IMR-90 (cell line): ENCODE results near the gene NLRX1. TPM values are rescaled to one million over a fixed set of nuclear protein-coding genes. Genes with fewer than 3 reads are reported as not detected.

Experiments used
- ATAC-seq: fragments of 200-7000 bp; cut with Tn5 transposase; 2 replicates; pipeline ENCODE4 v1.9.1; 2020; ENCODE audit warnings: low read depth, mild to moderate bottlenecking, moderate library complexity
- Bru-seq: library from RNA; stranded (reverse); fragments of 400-500 nt; gene quantifications from one replicate; lab custom pipeline; 2021; lab: Mats Ljungman, UMichigan
- BruChase-seq, 2 experiments: library from RNA; stranded (reverse); fragments of 400-500 nt; gene quantifications; one replicate each; lab custom pipeline; 2021; lab: Mats Ljungman, UMichigan
- BruUV-seq: library from RNA; stranded (reverse); fragments of 400-500 nt; replicated peaks from 2 replicates; lab custom pipeline; 2021; lab: Mats Ljungman, UMichigan
- CTCF ChIA-PET: fragments of 300-600 bp; formaldehyde crosslinking; extraction: SDS; loops from one replicate; lab custom pipeline; 2021; ENCODE audit warnings: antibody characterized with exemption; lab: Yijun Ruan, JAX
- POLR2A ChIA-PET: fragments of 300-600 bp; sonication (Branson Sonifier 250); formaldehyde crosslinking; loops from one replicate; lab custom pipeline; 2022; ENCODE audit warnings: antibody characterized with exemption; ENCODE audit not compliant: unreplicated experiment; lab: Charles Lee
- DNase-seq: peaks from one replicate; pipeline ENCODE4 v3.0.0; 2013
- H2AFZ ChIP-seq: replicated peaks from 2 replicates; pipeline ENCODE3; 2013; ENCODE audit warnings: low read length, mild to moderate bottlenecking; ENCODE audit not compliant: poor library complexity
- H2AK5ac ChIP-seq: 2 replicates; pipeline ENCODE4 v1.6.1; 2013; ENCODE audit warnings: low read depth, low read length, inconsistent platforms
- H2AK9ac ChIP-seq: replicated peaks from 2 replicates; pipeline ENCODE3; 2013; ENCODE audit warnings: mild to moderate bottlenecking, low read depth, low read length, moderate library complexity; ENCODE audit not compliant: poor library complexity
- H2BK120ac ChIP-seq: 2 replicates; pipeline ENCODE4 v1.6.1; 2013; ENCODE audit warnings: low read depth, low read length, inconsistent platforms
- H2BK15ac ChIP-seq: 3 replicates; pipeline ENCODE4 v1.6.1; 2013; ENCODE audit warnings: low read depth, low read length, inconsistent platforms
- H2BK20ac ChIP-seq: 2 replicates; pipeline ENCODE4 v1.6.1; 2013; ENCODE audit warnings: low read depth, mild to moderate bottlenecking, inconsistent platforms, low read length, moderate library complexity
- H2BK5ac ChIP-seq: 2 replicates; pipeline ENCODE4 v1.6.1; 2013; ENCODE audit warnings: mild to moderate bottlenecking, low read depth, low read length, inconsistent platforms; ENCODE audit not compliant: poor library complexity, severe bottlenecking
- H3K14ac ChIP-seq: replicated peaks from 2 replicates; pipeline ENCODE4 v1.6.1; 2013; ENCODE audit warnings: low read depth, low read length, inconsistent platforms
- H3K18ac ChIP-seq: 2 replicates; pipeline ENCODE4 v1.6.1; 2013; ENCODE audit warnings: low read depth, low read length, control low read depth
- H3K23ac ChIP-seq: 2 replicates; pipeline ENCODE4 v1.6.1; 2013; ENCODE audit warnings: low read depth, low read length, inconsistent platforms
- H3K27ac ChIP-seq: 2 replicates; pipeline ENCODE4 v1.5.1; 2013; ENCODE audit warnings: mild to moderate bottlenecking, control low read depth, low read length; ENCODE audit not compliant: insufficient read depth
- H3K27me3 ChIP-seq: 2 replicates; pipeline ENCODE4 v1.6.1; 2013; ENCODE audit warnings: low read length; ENCODE audit not compliant: control insufficient read depth, insufficient read depth
- H3K36me3 ChIP-seq: 2 replicates; pipeline ENCODE4 v1.6.1; 2013; ENCODE audit warnings: low read length, mixed read lengths; ENCODE audit not compliant: control insufficient read depth, insufficient read depth
- H3K4ac ChIP-seq: 2 replicates; pipeline ENCODE4 v1.6.1; 2013; ENCODE audit warnings: low read depth, low read length, inconsistent platforms
- H3K4me1 ChIP-seq: 2 replicates; pipeline ENCODE4 v1.6.1; 2013; ENCODE audit warnings: low read length, mixed read lengths; ENCODE audit not compliant: control insufficient read depth, insufficient read depth
- H3K4me2 ChIP-seq: 2 replicates; pipeline ENCODE4 v1.6.1; 2013; ENCODE audit warnings: low read depth, mild to moderate bottlenecking, control low read depth, low read length, moderate library complexity
- H3K4me3 ChIP-seq: 2 replicates; pipeline ENCODE4 v1.5.1; 2013; ENCODE audit warnings: low read depth, mild to moderate bottlenecking, control low read depth, low read length, moderate library complexity; ENCODE audit not compliant: insufficient read depth
- H3K56ac ChIP-seq: 2 replicates; pipeline ENCODE4 v1.6.1; 2013; ENCODE audit warnings: low read length, inconsistent platforms; ENCODE audit not compliant: insufficient read depth; ENCODE audit errors: extremely low read depth
- H3K79me1 ChIP-seq, 2 experiments: 2 replicates each; pipeline ENCODE4 v1.6.1; 2013; ENCODE audit warnings: low read length in 2 of 2, inconsistent platforms in 1 of 2, low read depth in 1 of 2
- H3K9ac ChIP-seq: 2 replicates; pipeline ENCODE4 v1.6.1; 2013; ENCODE audit warnings: low read depth, low read length, control low read depth
- H3K9me1 ChIP-seq: 2 replicates; pipeline ENCODE4 v1.6.1; 2013; ENCODE audit warnings: low read length, inconsistent platforms; ENCODE audit not compliant: insufficient read depth
- H3K9me3 ChIP-seq: 2 replicates; pipeline ENCODE4 v1.6.1; 2013; ENCODE audit warnings: low read length; ENCODE audit not compliant: control insufficient read depth, insufficient read depth
- H4K20me1 ChIP-seq: 2 replicates; pipeline ENCODE4 v1.6.1; 2013; ENCODE audit warnings: low read length, inconsistent platforms; ENCODE audit not compliant: insufficient read depth
- H4K5ac ChIP-seq: 2 replicates; pipeline ENCODE4 v1.6.1; 2013; ENCODE audit warnings: mild to moderate bottlenecking, low read depth, low read length, control low read depth
- H4K8ac ChIP-seq, 2 experiments: 2 replicates each; pipeline ENCODE4 v1.6.1; 2013; ENCODE audit warnings: low read depth in 2 of 2, low read length in 2 of 2, control low read depth in 1 of 2, inconsistent platforms in 1 of 2
- H4K91ac ChIP-seq: 2 replicates; pipeline ENCODE4 v1.6.1; 2013; ENCODE audit warnings: low read depth, low read length, inconsistent platforms; ENCODE audit not compliant: insufficient read depth
- BHLHE40 ChIP-seq: fragments of 150-350 bp; IDR thresholded peaks from 2 replicates; pipeline ENCODE4 v1.6.1; 2016; ENCODE audit warnings: mild to moderate bottlenecking, low read depth, low read length
- CEBPB ChIP-seq: IDR thresholded peaks from 2 replicates; pipeline ENCODE4 v1.6.1; 2012; ENCODE audit warnings: low read depth, low read length, improper control_type of control experiment
- CHD1 ChIP-seq: IDR thresholded peaks from 2 replicates; pipeline ENCODE4 v1.6.1; 2012; ENCODE audit warnings: low read depth, low read length, improper control_type of control experiment
- MAFK ChIP-seq: IDR thresholded peaks from 2 replicates; pipeline ENCODE4 v1.6.1; 2012; ENCODE audit warnings: low read depth, low read length, improper control_type of control experiment
- MAZ ChIP-seq: IDR thresholded peaks from 2 replicates; pipeline ENCODE4 v1.6.1; 2012; ENCODE audit warnings: low read depth, mild to moderate bottlenecking, low read length, improper control_type of control experiment, moderate library complexity, borderline replicate concordance
- MXI1 ChIP-seq: IDR thresholded peaks from 2 replicates; pipeline ENCODE4 v1.6.1; 2012; ENCODE audit warnings: low read depth, mild to moderate bottlenecking, low read length, moderate library complexity, borderline replicate concordance
- POLR2A ChIP-seq: IDR thresholded peaks from 2 replicates; pipeline ENCODE4 v1.6.1; 2012; ENCODE audit warnings: mild to moderate bottlenecking, low read depth, low read length
- RAD21 ChIP-seq: IDR thresholded peaks from 2 replicates; pipeline ENCODE4 v1.6.1; 2012; ENCODE audit warnings: low read length, improper control_type of control experiment
- SMC3 ChIP-seq: fragments of 150-350 bp; IDR thresholded peaks from 2 replicates; pipeline ENCODE4 v1.6.1; 2016; ENCODE audit warnings: low read depth, mild to moderate bottlenecking, antibody characterized with exemption, low read length, moderate library complexity
- WGBS, 2 experiments: methylation state at CpG; one replicate each; pipeline versions ENCODE4 v1.1.5 to v1.1.7; 2013; ENCODE audit warnings: missing lambda C conversion rate in 2 of 2; ENCODE audit not compliant: insufficient read length in 1 of 2; ENCODE audit errors: extremely low coverage in 2 of 2; 5-methylcytosine and 5-hydroxymethylcytosine counted together
- dilution Hi-C: fragments of 300-500 bp; cut with HindIII; formaldehyde crosslinking; loops from one replicate; pipeline ENCODE4 v1.14.3; 2018; ENCODE audit warnings: low sequenced_read_pairs; ENCODE audit not compliant: unreplicated experiment
- in situ Hi-C: fragments of 300-500 bp; cut with MboI; formaldehyde crosslinking; loops from 3 replicates; pipeline ENCODE4 v1.14.3; 2019; ENCODE audit warnings: low sequenced_read_pairs, inconsistent platforms, mixed read lengths
- intact Hi-C: fragments of 100-400 bp; cut with micrococcal nuclease; formaldehyde crosslinking; loops from 2 replicates; pipeline ENCODE4 v1.10.0; 2022
- long read RNA-seq: library from polyadenylated mRNA; unstranded; transcript quantifications from one replicate; pipeline ENCODE4 v2.0.0, GENCODE V29; 2021; ENCODE audit not compliant: unreplicated experiment
- polyA plus RNA-seq, 3 experiments: library from polyadenylated mRNA; depleted of rRNA; stranded (reverse); fragments of >200 nt; gene quantifications; 2 replicates each; pipeline ENCODE4 v1.2.3, GENCODE V29; 2012; ENCODE audit warnings: low replicate concordance in 1 of 3
- total RNA-seq: library from RNA; depleted of rRNA; stranded (reverse); fragments of >200 nt; gene quantifications from 2 replicates; pipeline ENCODE4 v1.2.3, GENCODE V29; 2012; rRNA removed
- TF ChIP-seq, protein P1 (sequence below): conservative IDR thresholded peaks from 2 replicates; pipeline ENCODE4 v1.5.1; 2012; ENCODE audit warnings: mild to moderate bottlenecking, low read depth, low read length, improper control_type of control experiment

Gene NLRX1, protein sequence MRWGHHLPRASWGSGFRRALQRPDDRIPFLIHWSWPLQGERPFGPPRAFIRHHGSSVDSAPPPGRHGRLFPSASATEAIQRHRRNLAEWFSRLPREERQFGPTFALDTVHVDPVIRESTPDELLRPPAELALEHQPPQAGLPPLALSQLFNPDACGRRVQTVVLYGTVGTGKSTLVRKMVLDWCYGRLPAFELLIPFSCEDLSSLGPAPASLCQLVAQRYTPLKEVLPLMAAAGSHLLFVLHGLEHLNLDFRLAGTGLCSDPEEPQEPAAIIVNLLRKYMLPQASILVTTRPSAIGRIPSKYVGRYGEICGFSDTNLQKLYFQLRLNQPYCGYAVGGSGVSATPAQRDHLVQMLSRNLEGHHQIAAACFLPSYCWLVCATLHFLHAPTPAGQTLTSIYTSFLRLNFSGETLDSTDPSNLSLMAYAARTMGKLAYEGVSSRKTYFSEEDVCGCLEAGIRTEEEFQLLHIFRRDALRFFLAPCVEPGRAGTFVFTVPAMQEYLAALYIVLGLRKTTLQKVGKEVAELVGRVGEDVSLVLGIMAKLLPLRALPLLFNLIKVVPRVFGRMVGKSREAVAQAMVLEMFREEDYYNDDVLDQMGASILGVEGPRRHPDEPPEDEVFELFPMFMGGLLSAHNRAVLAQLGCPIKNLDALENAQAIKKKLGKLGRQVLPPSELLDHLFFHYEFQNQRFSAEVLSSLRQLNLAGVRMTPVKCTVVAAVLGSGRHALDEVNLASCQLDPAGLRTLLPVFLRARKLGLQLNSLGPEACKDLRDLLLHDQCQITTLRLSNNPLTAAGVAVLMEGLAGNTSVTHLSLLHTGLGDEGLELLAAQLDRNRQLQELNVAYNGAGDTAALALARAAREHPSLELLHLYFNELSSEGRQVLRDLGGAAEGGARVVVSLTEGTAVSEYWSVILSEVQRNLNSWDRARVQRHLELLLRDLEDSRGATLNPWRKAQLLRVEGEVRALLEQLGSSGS
- total RNA-seq (3.0 and 3.3 TPM in 2 replicates), polyA plus RNA-seq (2012; rRNA removed) (4.9 and 5.5 TPM in 2 replicates), Bru-seq, nascent RNA (percentile 50 among the genes with signal in this experiment), BruChase-seq, experiment 1, labeled RNA remaining after a 6-hour chase (percentile 57 among the genes with signal in this experiment), BruChase-seq, experiment 2, labeled RNA remaining after a 2-hour chase (percentile 53 among the genes with signal in this experiment)
- polyA plus RNA-seq (2012; cell fraction: cytosol; rRNA removed), result 4.6 and 7.1 TPM in 2 replicates
- polyA plus RNA-seq (2012; cell fraction: nucleus; rRNA removed; ENCODE audit: low replicate concordance), result 4.6 and 11.7 TPM in 2 replicates
- long read RNA-seq, partial matches to known transcripts, result 13 of 26 reads
- long read RNA-seq, other reads (novel, unspliced or antisense), result 10 of 26 reads

DNA sequence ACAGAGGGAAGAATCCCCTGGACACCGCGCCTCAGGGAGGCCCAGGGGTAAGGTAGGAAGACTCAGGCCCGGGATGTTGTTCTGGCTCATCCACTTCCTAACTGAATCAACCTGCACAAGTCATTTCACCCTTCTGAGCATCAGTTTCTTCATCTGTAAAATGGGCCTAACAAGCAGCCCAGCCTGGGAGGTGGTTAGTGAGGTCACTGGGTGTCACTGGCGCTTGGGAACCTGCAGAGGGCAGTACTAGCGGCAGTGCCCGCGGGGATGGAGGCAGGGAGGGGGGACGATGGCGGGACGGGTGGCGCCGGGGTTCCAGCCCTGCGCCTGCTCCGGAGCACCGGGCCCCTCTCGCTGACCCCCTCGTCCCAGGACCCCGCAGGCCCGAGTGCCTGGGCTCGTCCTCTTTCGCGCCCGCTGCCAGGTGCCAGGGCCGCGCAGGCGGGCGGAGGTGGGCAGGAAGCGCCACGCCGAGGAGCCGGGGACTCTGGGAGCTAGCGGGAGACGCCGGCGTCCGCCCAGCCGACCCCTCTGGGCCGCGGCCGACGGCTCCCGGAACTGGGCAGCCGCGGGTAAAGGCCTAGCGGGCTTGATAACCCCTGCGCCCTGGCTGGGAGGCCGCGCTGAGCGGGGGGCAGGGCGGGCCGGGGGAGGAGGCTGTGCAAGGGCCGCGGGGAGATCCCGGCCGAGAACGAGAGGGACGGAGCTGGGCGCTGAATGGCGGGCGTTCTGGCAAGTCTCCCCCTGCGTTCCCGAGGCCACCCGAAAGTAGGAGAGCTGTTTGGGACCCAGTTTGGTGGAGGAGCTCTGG lies at the start of gene NLRX1:
Gene NLRX1 (plus strand): TSS at position 255 of the 811 bp plus-strand sequence. CDS start 2,679 bp downstream, outside the sequence.
- Histone ChIP-seq H3K4me2 (peak within 1 kb of the TSS; percentile 85), H2BK20ac (peak within 1 kb of the TSS; percentile 68), H3K14ac (peak within 1 kb of the TSS; percentile 98), H4K91ac (peak within 1 kb of the TSS; percentile 87), H4K20me1 (no peaks in the 10 kb centered on the region), H3K36me3 (no peaks in the 10 kb centered on the region; the same call in 1 of the 2 replicates), H3K4me3 (peak within 1 kb of the TSS; percentile 59), H3K56ac (peak within 1 kb of the TSS; percentile 56), H2BK15ac (peak within 1 kb of the TSS; percentile 91; the same call in 1 of the 3 replicates), H2AFZ (peak within 1 kb of the TSS; percentile 100), H3K27ac (peak within 1 kb of the TSS; percentile 49), H4K5ac (peak within 1 kb of the TSS; percentile 85), H3K23ac (peak within 1 kb of the TSS; percentile 99), H2BK5ac (peak within 1 kb of the TSS; percentile 62), H3K9me3 (no peaks in the 10 kb centered on the region), H3K9me1 (peaks cover 5% of the 10 kb centered on the region; the same call in 1 of the 2 replicates), H2AK9ac (peak within 1 kb of the TSS; percentile 90), H3K4ac (peak within 1 kb of the TSS; percentile 99), H3K18ac (peak within 1 kb of the TSS; percentile 19; the same call in 1 of the 2 replicates), H3K9ac (peak within 1 kb of the TSS; percentile 77), H3K4me1 (peaks cover 6% of the 10 kb centered on the region), H2BK120ac (peak within 1 kb of the TSS; percentile 85), H3K27me3 (no peaks in the 10 kb centered on the region), H2AK5ac (peak within 1 kb of the TSS; percentile 89), H3K79me1 (peaks cover 3 to 12% of the 10 kb centered on the region in 2 experiments; a peak in 3 of 4 replicates), H4K8ac (peak within 1 kb of the TSS; percentile 97 to 100)
- CTCF ChIA-PET, result interaction anchor here (0.6 to 1.3 kb wide), 3 partner anchors 9 to 169 kb away, joined by 3 read pairs; no protein-coding TSS in a partner anchor
- WGBS, 2 experiments, result 0% methylated on average over 24 of the region's 63 CpGs; no CpG with 5 or more reads in 1 of the 2 experiments
- peak; percentile 94 for ATAC-seq
- BruUV-seq, result no TSS peak
- dilution Hi-C loops, result no loop called here
- in situ Hi-C loops, result no loop called here
- POLR2A ChIA-PET, result interaction anchor here (0.5 kb wide), 1 partner anchor 42 kb away, joined by 3 read pairs; no protein-coding TSS in a partner anchor
- DNase-seq, result peak; percentile 72
- intact Hi-C loops, result loop anchor here (2.0 kb wide), 1 partner anchor 28 kb away; no protein-coding TSS in a partner anchor
- TF ChIP-seq POLR2A (peak; percentile 81), CEBPB (no peak), BHLHE40 (no peak), MAZ (peak; percentile 90), RAD21 (peak; percentile 49), MXI1 (no peak), SMC3 (peak; percentile 40), CHD1 (no peak), MAFK (no peak)
- TF ChIP-seq, protein P1, sequence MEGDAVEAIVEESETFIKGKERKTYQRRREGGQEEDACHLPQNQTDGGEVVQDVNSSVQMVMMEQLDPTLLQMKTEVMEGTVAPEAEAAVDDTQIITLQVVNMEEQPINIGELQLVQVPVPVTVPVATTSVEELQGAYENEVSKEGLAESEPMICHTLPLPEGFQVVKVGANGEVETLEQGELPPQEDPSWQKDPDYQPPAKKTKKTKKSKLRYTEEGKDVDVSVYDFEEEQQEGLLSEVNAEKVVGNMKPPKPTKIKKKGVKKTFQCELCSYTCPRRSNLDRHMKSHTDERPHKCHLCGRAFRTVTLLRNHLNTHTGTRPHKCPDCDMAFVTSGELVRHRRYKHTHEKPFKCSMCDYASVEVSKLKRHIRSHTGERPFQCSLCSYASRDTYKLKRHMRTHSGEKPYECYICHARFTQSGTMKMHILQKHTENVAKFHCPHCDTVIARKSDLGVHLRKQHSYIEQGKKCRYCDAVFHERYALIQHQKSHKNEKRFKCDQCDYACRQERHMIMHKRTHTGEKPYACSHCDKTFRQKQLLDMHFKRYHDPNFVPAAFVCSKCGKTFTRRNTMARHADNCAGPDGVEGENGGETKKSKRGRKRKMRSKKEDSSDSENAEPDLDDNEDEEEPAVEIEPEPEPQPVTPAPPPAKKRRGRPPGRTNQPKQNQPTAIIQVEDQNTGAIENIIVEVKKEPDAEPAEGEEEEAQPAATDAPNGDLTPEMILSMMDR, result peak; percentile 79
